ENCODE data around the gene GULP1.

- TF ChIP-seq POLR2A (IDR thresholded peaks at IDR 0.05; ENCODE audit: borderline replicate concordance, extremely low read depth, insufficient read depth, insufficient read length), result no peak
- no peak for TF ChIP-seq REST (IDR thresholded peaks at IDR 0.05; ENCODE audit: low read depth)
- no peak for TF ChIP-seq CTCF (IDR thresholded peaks at IDR 0.05 in 2 of 3, conservative IDR thresholded peaks at IDR 0.05 in 1 of 3; ENCODE audit: borderline replicate concordance in 1 of 3, insufficient read depth in 1 of 3, low read depth in 2 of 3, low read length in 2 of 3)
Measured at GRCh38 chr2:188285049-188285448, 6.6 kb upstream of the GULP1 start.
